Muscle layer of duodenum (tissue), 2 donors: ENCODE measurements around the gene MLYCD.

Experiments used
- H3K27ac ChIP-seq: one replicate; pipeline ENCODE4 v1.7.0; 2013; ENCODE audit warnings: mild to moderate bottlenecking, low read length
- H3K27me3 ChIP-seq: one replicate; pipeline ENCODE4 v1.7.0; 2013; ENCODE audit warnings: low read depth, mild to moderate bottlenecking, control low read depth, low read length
- H3K36me3 ChIP-seq, 2 donors: one replicate each; pipeline ENCODE4 v1.7.0; 2013; ENCODE audit warnings: low read length in 2 of 2, control low read depth in 1 of 2, mild to moderate bottlenecking in 1 of 2; ENCODE audit not compliant: insufficient read depth in 2 of 2, control insufficient read depth in 1 of 2
- H3K4me1 ChIP-seq, 2 donors: one replicate each; pipeline ENCODE4 v1.7.0; 2013; ENCODE audit warnings: low read length in 2 of 2, mild to moderate bottlenecking in 2 of 2, control low read depth in 1 of 2, moderate library complexity in 1 of 2; ENCODE audit not compliant: insufficient read depth in 2 of 2, control insufficient read depth in 1 of 2
- H3K4me3 ChIP-seq, 2 donors: one replicate each; pipeline ENCODE4 v1.7.0; 2013; ENCODE audit warnings: low read length in 2 of 2, low read depth in 1 of 2, mild to moderate bottlenecking in 1 of 2
- H3K9me3 ChIP-seq, 2 donors: one replicate each; pipeline ENCODE4 v1.7.0; 2013; ENCODE audit warnings: low read length in 2 of 2, control low read depth in 1 of 2, mild to moderate bottlenecking in 1 of 2; ENCODE audit not compliant: control insufficient read depth in 1 of 2
- donor health status: healthy.

MLYCD gene

DNA sequence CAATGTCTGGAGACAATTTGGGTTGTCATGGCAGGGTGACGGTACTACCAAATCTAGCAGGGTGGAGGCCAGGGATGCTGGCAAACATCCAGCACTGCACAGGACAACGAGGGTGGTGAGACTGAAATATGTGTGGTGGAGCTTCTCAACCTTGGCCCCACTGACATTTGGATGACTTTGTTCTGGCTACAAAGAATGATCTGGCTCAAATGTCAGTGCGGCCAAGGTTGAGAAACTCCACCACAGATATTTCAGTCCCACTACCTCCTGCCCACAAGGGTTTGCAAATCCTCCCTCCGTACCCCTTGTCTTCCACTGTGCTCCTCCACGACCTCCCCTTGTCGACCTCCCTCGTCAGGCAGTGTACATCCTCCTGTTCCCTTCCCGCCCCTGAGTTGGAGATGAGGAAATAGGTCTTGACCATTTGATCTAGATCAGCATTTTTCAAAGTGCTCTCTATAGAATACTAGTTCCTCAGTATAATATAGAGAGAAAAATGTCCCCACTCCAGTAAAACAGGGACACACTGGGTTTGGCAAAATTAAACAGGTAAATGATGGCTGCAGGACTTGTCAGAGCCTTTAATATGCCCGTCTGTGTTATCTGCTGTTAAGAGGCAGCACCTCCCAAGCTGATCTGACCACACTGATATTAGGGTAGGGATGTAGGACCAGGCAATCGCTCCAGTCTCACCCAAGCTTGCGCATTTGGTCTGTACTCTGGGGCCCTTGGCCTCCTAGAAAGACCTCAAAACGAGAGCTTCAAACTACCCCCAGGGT, 60.9 kb downstream of the MLYCD start:
- peaks cover 14 to 56% of the 10 kb centered on the region in 2 donors for H3K36me3 ChIP-seq
- peaks cover 0 to 6% of the 10 kb centered on the region in 2 donors for H3K4me1 ChIP-seq
- no peaks in the 10 kb centered on the region for H3K27me3 ChIP-seq
- H3K27ac ChIP-seq: no peak overlapping the region
- H3K9me3 ChIP-seq: no peaks in the 10 kb centered on the region
- no peak overlapping the region for H3K4me3 ChIP-seq

DNA sequence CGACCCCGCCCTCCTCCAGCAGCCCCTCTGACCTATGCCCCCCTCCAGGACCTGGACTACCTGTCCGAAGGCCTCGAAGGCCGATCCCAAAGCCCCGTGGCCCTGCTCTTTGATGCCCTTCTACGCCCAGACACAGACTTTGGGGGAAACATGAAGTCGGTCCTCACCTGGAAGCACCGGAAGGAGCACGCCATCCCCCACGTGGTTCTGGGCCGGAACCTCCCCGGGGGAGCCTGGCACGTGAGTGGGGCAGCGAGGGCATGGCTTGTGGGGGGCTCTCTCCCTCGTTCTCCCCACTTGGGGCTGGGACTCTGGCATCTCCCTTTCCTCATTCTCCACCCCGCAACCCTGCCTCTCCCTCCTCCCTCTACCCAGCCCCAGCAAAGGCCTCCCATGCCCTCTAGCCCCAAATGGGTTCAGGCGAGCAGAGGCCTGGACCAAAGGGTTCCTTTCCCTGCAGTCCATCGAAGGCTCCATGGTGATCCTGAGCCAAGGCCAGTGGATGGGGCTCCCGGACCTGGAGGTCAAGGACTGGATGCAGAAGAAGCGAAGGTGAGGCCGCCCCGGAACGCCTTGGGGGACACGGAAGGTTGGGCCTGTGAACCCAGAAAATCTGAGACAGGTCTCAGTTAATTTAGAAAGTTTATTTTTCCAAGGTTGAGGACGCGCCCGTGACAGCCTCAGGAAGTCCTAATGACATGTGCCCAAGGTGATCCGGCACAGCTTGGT, 61.8 kb downstream of the MLYCD start:
- no peaks in the 10 kb centered on the region for H3K9me3 ChIP-seq
- H3K36me3 ChIP-seq: peaks cover 14 to 65% of the 10 kb centered on the region in 2 donors
- no peak overlapping the region for H3K27ac ChIP-seq
- H3K4me3 ChIP-seq: no peak overlapping the region
- no peaks in the 10 kb centered on the region for H3K27me3 ChIP-seq
- no peaks in the 10 kb centered on the region for H3K4me1 ChIP-seq

DNA sequence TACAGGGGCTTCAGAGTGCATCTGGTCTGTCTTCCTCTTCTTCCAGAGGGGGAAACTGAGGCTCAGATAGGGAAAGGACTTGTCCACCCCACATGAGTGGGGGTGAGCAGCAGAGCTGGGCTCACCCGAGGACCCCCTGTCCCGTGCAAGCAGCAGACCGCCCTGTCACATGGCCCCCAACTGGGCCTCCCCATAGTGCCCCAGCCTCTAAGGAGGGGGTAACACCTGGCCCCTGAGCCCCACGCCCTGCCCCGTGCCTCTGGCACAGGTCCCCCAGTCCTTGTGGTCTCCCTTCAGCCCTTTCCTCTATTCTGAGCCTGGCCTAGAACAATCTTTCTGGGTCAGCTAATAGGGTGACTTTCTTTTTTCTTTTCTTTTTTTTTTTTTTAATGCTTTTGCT, 62.7 kb downstream of the MLYCD start:
- Histone ChIP-seq H3K9me3 (no peaks in the 10 kb centered on the region), H3K36me3 (peaks cover 14 to 70% of the 10 kb centered on the region in 2 donors), H3K27me3 (no peaks in the 10 kb centered on the region), H3K27ac (no peak overlapping the region), H3K4me3 (no peak overlapping the region), H3K4me1 (no peaks in the 10 kb centered on the region)

DNA sequence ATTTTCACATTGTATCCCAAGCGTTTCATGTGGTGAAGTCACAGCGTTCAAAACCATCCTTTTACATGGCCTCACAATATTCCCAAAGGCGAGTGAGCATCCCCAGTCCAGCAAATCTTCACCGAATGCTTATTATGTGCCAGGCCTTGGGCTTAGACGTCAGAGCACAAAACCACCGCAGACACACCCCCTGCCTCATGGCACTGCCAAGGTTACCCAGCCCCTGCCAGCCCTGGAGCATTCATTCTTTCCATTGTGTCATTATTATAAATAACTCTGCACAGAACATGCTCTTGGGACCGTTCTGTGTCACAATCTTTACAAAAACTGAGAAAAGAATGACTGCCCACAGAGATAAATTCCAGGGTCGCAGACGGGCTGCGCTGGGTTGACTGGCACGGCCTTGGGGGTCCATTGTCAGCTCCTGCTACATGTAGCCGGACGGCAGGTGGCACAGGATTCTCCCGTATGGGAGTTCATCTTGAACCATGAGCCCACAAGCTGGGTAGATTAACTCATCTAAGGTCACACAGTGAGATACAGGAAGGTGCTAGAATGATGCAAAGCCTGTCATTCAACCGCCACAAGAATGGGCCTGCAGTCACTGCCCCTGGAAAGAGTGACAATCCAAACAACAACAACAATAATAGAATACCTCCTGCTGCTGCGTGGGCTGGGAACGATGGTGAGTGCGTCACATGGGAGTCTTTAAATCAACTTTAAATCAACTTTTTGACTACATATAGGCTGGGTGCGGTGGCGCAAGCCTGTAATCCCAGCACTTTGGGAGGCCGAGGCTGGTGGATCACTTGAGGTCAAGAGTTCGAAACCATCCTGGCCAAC, 64.6 kb downstream of the MLYCD start:
- no peaks in the 10 kb centered on the region for H3K27me3 ChIP-seq
- no peaks in the 10 kb centered on the region for H3K4me1 ChIP-seq
- no peak overlapping the region for H3K4me3 ChIP-seq
- no peaks in the 10 kb centered on the region for H3K9me3 ChIP-seq
- H3K36me3 ChIP-seq: peaks cover 9 to 70% of the 10 kb centered on the region in 2 donors
- H3K27ac ChIP-seq: no peak overlapping the region

DNA sequence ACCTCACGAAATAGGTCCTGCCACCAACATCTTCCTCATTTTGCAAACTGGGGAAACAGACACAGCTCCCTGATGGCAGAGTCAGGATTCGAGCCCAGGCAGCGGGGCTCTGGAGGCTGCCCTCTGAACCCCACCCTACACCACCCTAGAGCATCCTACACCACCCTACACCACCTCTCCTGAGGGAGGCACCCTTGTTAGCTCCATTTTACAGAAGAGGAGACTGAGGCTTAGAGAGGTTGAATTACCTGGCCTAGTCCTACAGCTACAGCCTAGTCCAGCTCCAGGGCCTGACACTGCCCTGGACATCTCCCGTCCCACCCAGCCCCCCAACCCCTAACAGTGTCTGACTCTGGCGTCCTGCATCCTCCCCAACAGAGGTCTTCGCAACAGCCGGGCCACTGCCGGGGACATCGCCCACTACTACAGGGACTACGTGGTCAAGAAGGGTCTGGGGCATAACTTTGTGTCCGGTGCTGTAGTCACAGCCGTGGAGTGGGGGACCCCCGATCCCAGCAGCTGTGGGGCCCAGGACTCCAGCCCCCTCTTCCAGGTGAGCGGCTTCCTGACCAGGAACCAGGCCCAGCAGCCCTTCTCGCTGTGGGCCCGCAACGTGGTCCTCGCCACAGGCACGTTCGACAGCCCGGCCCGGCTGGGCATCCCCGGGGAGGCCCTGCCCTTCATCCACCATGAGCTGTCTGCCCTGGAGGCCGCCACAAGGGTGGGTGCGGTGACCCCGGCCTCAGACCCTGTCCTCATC, 65.9 kb downstream of the MLYCD start:
- Histone ChIP-seq H3K36me3 (peaks cover 1 to 56% of the 10 kb centered on the region in 2 donors), H3K27me3 (no peaks in the 10 kb centered on the region), H3K9me3 (no peaks in the 10 kb centered on the region), H3K27ac (no peak overlapping the region), H3K4me3 (no peak overlapping the region), H3K4me1 (no peaks in the 10 kb centered on the region)

DNA sequence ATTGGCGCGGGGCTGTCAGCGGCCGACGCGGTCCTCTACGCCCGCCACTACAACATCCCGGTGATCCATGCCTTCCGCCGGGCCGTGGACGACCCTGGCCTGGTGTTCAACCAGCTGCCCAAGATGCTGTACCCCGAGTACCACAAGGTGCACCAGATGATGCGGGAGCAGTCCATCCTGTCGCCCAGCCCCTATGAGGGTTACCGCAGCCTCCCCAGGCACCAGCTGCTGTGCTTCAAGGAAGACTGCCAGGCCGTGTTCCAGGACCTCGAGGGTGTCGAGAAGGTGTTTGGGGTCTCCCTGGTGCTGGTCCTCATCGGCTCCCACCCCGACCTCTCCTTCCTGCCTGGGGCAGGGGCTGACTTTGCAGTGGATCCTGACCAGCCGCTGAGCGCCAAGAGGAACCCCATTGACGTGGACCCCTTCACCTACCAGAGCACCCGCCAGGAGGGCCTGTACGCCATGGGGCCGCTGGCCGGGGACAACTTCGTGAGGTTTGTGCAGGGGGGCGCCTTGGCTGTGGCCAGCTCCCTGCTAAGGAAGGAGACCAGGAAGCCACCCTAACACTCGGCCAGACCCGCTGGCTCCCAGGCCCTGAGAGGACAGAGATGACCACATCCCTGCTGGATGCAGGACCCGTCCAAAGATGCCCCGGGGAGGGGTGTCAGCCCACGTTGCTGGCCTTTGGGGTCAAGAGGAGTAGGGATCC, 66.7 kb downstream of the MLYCD start:
- no peak overlapping the region for H3K4me3 ChIP-seq
- no peaks in the 10 kb centered on the region for H3K4me1 ChIP-seq
- no peak overlapping the region for H3K27ac ChIP-seq
- H3K27me3 ChIP-seq: no peaks in the 10 kb centered on the region
- peaks cover 0 to 49% of the 10 kb centered on the region in 2 donors for H3K36me3 ChIP-seq
- no peaks in the 10 kb centered on the region for H3K9me3 ChIP-seq

DNA sequence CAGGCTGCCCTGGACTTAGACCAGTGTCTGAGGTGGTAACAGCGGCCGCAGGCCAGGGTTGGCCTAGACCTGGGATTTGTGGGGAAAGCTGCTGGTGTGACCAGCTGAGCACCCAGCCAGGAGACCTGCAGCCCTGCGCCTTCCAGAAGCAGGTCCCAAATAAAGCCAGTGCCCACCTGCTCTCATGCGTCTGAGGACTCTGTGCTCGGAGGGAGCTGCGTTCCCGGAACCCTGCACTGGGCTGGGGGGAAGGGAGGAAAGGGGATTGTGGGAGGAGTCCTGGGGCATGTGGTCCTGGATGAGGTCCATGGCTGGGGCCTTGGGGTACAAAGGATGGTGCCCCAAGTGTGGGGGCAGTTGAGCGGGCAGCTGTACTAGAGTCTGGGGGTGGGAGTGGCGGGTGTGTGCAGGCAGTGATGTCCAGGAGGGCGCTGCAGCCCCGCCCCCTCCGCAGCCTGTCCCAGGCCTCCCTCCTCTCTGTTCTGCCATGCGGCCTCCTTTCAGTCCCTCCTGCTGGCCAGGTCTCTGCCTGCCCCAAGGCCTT, 67.3 kb downstream of the MLYCD start:
- H3K27ac ChIP-seq: no peak overlapping the region
- no peaks in the 10 kb centered on the region for H3K4me1 ChIP-seq
- H3K36me3 ChIP-seq: peaks cover 0 to 43% of the 10 kb centered on the region in 2 donors
- H3K4me3 ChIP-seq: no peak overlapping the region
- H3K27me3 ChIP-seq: no peaks in the 10 kb centered on the region
- no peaks in the 10 kb centered on the region for H3K9me3 ChIP-seq

DNA sequence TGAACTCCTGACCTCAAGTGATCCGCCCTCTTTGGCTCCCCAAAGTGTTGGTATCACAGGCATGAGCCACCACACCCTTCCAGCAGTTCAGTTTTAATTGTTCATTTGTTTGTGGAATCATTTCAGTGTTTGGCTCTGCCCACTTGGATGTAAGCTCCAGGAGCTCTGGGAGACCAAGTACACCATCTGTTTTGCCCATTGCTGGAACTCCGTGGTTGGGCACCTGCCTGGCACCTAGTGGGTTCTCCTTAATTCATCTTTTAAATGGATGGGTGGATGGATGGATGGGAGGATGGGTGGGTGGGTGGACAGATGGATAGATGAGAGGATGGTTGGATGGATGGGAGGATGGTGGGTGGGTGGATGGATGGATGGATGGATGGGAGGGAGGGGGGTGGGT, 68.2 kb downstream of the MLYCD start:
- no peaks in the 10 kb centered on the region for H3K4me1 ChIP-seq
- no peak overlapping the region for H3K27ac ChIP-seq
- H3K27me3 ChIP-seq: no peaks in the 10 kb centered on the region
- H3K9me3 ChIP-seq: no peaks in the 10 kb centered on the region
- H3K4me3 ChIP-seq: no peak overlapping the region
- peaks cover 0 to 34% of the 10 kb centered on the region in 2 donors for H3K36me3 ChIP-seq

DNA sequence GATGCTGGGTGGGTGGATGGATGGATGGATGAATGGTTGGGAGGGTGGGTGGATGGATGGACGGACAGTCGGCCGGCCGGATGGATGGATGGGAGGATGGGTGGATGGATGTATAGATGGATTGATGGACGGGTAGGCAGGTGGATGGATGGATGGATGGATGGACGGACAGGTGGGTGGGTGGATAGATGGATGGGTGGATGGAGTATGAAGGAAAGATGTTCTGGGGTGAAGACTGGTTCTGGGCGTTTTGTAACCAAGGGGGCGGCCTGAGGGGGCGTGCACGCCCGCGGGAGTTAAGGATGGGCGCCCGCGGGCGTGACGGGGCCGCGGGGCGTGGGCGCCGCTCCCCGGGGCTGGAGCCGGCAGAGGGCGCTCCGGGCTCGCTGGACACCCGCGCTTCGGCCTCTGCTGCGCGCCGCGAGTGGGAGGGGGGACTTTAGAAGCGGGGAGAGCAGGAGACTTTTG, 69.0 kb downstream of the MLYCD start, which contains the start of gene NECAB2:
Gene NECAB2, plus strand, starts transcription at position 407 of the 468 bp plus-strand sequence. CDS start 405 bp downstream, outside the sequence.
- H3K36me3 ChIP-seq: peaks cover 0 to 29% of the 10 kb centered on the region in 2 donors
- no peaks in the 10 kb centered on the region for H3K9me3 ChIP-seq
- H3K4me3 ChIP-seq: no peak within 1 kb of the TSS
- H3K4me1 ChIP-seq: no peaks in the 10 kb centered on the region
- no peak within 1 kb of the TSS for H3K27ac ChIP-seq
- H3K27me3 ChIP-seq: no peaks in the 10 kb centered on the region

DNA sequence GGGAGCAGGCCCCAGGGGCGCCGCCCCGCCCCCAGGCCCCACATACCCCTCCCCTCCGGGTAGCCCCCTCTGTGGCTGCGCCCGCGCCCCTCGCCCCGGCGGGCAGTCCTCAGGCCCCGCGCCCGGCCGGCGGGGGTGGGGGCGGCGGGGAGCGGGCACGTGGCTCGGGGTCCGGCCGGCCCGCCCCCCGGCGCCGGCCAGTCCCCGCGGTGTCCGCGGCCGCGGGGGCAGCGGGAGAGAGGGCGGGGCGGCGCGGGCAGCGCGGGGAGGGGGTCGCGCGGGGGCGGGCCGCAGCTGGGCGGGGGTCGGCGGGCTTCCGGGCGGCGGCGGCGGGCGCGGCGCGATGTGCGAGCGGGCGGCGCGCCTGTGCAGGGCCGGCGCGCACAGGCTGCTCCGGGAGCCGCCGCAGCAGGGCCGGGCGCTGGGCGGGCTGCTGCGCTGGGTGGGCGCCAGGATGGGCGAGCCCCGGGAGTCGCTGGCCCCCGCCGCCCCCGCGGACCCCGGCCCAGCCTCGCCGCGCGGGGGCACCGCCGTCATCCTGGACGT, 69.5 kb downstream of the MLYCD start:
- Histone ChIP-seq H3K4me3 (no peak overlapping the region), H3K36me3 (peaks cover 0 to 24% of the 10 kb centered on the region in 2 donors), H3K27ac (no peak overlapping the region), H3K9me3 (no peaks in the 10 kb centered on the region), H3K27me3 (no peaks in the 10 kb centered on the region), H3K4me1 (no peaks in the 10 kb centered on the region)
